ENCODE data around the gene RAPGEF6. TPM values are rescaled to one million over a fixed set of nuclear protein-coding genes. Genes with fewer than 3 reads are reported as not detected.

The RAPGEF6 gene
- total RNA-seq, 1 donor from 2014 or later, result 46.1 TPM

Other genes with a start within 250 kb of the RAPGEF6 start
- 29.7 and 30.1 TPM in 2 replicates for gene FNIP1, start 161.8 kb upstream of the RAPGEF6 start, total RNA-seq

Data from T-helper 1 cell treated with Interleukin-12 subunit alpha and Interleukin-12 subunit beta and Interleukin-4 antibody, amounts not matched to agents 30 ng/mL and 1 ng/mL, for 36 hours (primary cell).